CD14-positive monocyte (primary cell): ENCODE data around the gene RASGRF2. TPM values are rescaled to one million over a fixed set of nuclear protein-coding genes. Genes with fewer than 3 reads are reported as not detected.

ENCODE experiments used
- DNase-seq, 3 donors: peaks; one replicate each; pipeline ENCODE4 v3.0.0-alpha.2; 2011 to 2022
- H2AFZ ChIP-seq: 2 replicates; pipeline ENCODE4 v1.6.0; 2012; ENCODE audit warnings: mild to moderate bottlenecking, low read depth, low read length, inconsistent platforms; ENCODE audit not compliant: insufficient read depth, poor library complexity, severe bottlenecking
- H3K27ac ChIP-seq, 2 donors: 1 replicate in 1 of 2; 2 replicates in 1 of 2; pipeline ENCODE4 v1.5.1; 2012 to 2013; ENCODE audit warnings: low read length in 2 of 2, control low read depth in 1 of 2, inconsistent platforms in 1 of 2, low read depth in 1 of 2, mild to moderate bottlenecking in 1 of 2
- H3K27me3 ChIP-seq, 2 donors: one replicate each; pipeline versions ENCODE4 v1.6.0 to v1.6.1; 2011 to 2013; ENCODE audit warnings: low read length in 2 of 2; ENCODE audit not compliant: control insufficient read depth in 2 of 2, insufficient read depth in 2 of 2
- H3K36me3 ChIP-seq, 2 donors: replicated peaks in 1 of 2; 1 replicate in 1 of 2; 2 replicates in 1 of 2; pipeline versions ENCODE4 v1.5.1 to v1.6.1; 2012 to 2013; ENCODE audit warnings: low read length in 2 of 2, control low read depth in 1 of 2, inconsistent platforms in 1 of 2, mild to moderate bottlenecking in 1 of 2; ENCODE audit not compliant: insufficient read depth in 2 of 2, control insufficient read depth in 1 of 2
- H3K4me1 ChIP-seq, 2 donors: 1 replicate in 1 of 2; 2 replicates in 1 of 2; pipeline versions ENCODE4 v1.5.1 to v1.6.1; 2012 to 2013; ENCODE audit warnings: low read length in 2 of 2, control low read depth in 1 of 2, inconsistent platforms in 1 of 2, mild to moderate bottlenecking in 1 of 2, moderate library complexity in 1 of 2; ENCODE audit not compliant: insufficient read depth in 2 of 2, control insufficient read depth in 1 of 2
- H3K4me2 ChIP-seq: replicated peaks from 2 replicates; pipeline ENCODE3; 2012; ENCODE audit warnings: low read length, moderate library complexity, mild to moderate bottlenecking; ENCODE audit not compliant: poor library complexity, severe bottlenecking; ENCODE audit errors: extremely low read depth
- H3K4me3 ChIP-seq, 3 experiments: fragments of 200-600 bp in 1 of 3; sonication (generic) in 1 of 3; replicated peaks in 1 of 3; 1 replicate in 2 of 3; 2 replicates in 1 of 3; pipeline ENCODE4 v1.5.1; 2011 to 2013; ENCODE audit warnings: low read length in 3 of 3, mild to moderate bottlenecking in 3 of 3, control low read depth in 2 of 3, low read depth in 2 of 3, inconsistent platforms in 1 of 3, moderate library complexity in 1 of 3
- H3K79me2 ChIP-seq: 2 replicates; pipeline ENCODE4 v1.6.0; 2012; ENCODE audit warnings: mild to moderate bottlenecking, control low read depth, inconsistent platforms, low read length, moderate library complexity; ENCODE audit not compliant: insufficient read depth
- H3K9ac ChIP-seq: 2 replicates; pipeline ENCODE4 v1.6.0; 2017; ENCODE audit warnings: low read length, mild to moderate bottlenecking; ENCODE audit not compliant: insufficient read depth, poor library complexity, severe bottlenecking
- H3K9me3 ChIP-seq, 2 donors: replicated peaks in 1 of 2; 1 replicate in 1 of 2; 2 replicates in 1 of 2; pipeline versions ENCODE4 v1.5.1 to v1.6.1; 2012 to 2013; ENCODE audit warnings: low read length in 2 of 2, control low read depth in 1 of 2; ENCODE audit not compliant: control insufficient read depth in 1 of 2, insufficient read depth in 1 of 2
- H4K20me1 ChIP-seq: 2 replicates; pipeline ENCODE4 v1.6.0; 2012; ENCODE audit warnings: mild to moderate bottlenecking, low read length, control low read depth, moderate library complexity; ENCODE audit not compliant: insufficient read depth
- H3K27ac Mint-ChIP-seq, 7 donors: one replicate each; pipeline ENCODE4 v1.8.0; 2020; ENCODE audit warnings: mild to moderate bottlenecking in 7 of 7, mixed read lengths in 7 of 7, moderate library complexity in 6 of 7, inconsistent platforms in 2 of 7
- H3K27me3 Mint-ChIP-seq, 3 donors: one replicate each; pipeline ENCODE4 v1.8.0; 2021 to 2022; ENCODE audit warnings: low read depth in 3 of 3, mild to moderate bottlenecking in 3 of 3, mixed read lengths in 3 of 3, moderate library complexity in 3 of 3, inconsistent platforms in 1 of 3
- H3K36me3 Mint-ChIP-seq, 2 donors: one replicate each; pipeline ENCODE4 v1.8.0; 2020; ENCODE audit warnings: mixed read lengths in 2 of 2, inconsistent platforms in 1 of 2, mild to moderate bottlenecking in 1 of 2
- H3K4me1 Mint-ChIP-seq: one replicate; pipeline ENCODE4 v1.8.0; 2020; ENCODE audit warnings: mild to moderate bottlenecking, mixed read lengths
- H3K4me3 Mint-ChIP-seq, 2 donors: one replicate each; pipeline ENCODE4 v1.8.0; 2020; ENCODE audit warnings: mild to moderate bottlenecking in 2 of 2, mixed read lengths in 2 of 2, moderate library complexity in 1 of 2
- H3K9me3 Mint-ChIP-seq, 7 donors: one replicate each; pipeline ENCODE4 v1.8.0; 2020 to 2022; ENCODE audit warnings: mixed read lengths in 7 of 7, mild to moderate bottlenecking in 6 of 7, moderate library complexity in 6 of 7, inconsistent platforms in 2 of 7
- WGBS: methylation state at CpG from one replicate; pipeline ENCODE4 v1.1.5; 2013; ENCODE audit warnings: missing lambda C conversion rate; ENCODE audit not compliant: insufficient coverage; 5-methylcytosine and 5-hydroxymethylcytosine counted together
- intact Hi-C, 2 donors: fragments of 100-400 bp; cut with micrococcal nuclease; formaldehyde crosslinking; loops; one replicate each; pipeline versions ENCODE4 v1.15.0 to v1.15.1; 2023
- polyA plus RNA-seq, 3 donors: library from polyadenylated mRNA; depleted of rRNA in 1 of 3; unstranded in 2 of 3; stranded (reverse) in 1 of 3; fragments of 300-500 nt in 2 of 3; fragments of >200 nt in 1 of 3; fragmentation: Illumina TruSeq in 2 of 3; gene quantifications; 1 replicate in 2 of 3; 2 replicates in 1 of 3; pipeline ENCODE4 v1.2.3, GENCODE V29; 2012 to 2021
- TF ChIP-seq, protein P1 (sequence below): fragments of 200-600 bp; IDR thresholded peaks from one replicate; pipeline ENCODE4 v1.8.0; 2022; ENCODE audit warnings: antibody characterized with exemption, mild to moderate bottlenecking

RASGRF2 gene
- polyA plus RNA-seq, 3 donors: 0.01 to 0.02 TPM; not detected in 1

DNA sequence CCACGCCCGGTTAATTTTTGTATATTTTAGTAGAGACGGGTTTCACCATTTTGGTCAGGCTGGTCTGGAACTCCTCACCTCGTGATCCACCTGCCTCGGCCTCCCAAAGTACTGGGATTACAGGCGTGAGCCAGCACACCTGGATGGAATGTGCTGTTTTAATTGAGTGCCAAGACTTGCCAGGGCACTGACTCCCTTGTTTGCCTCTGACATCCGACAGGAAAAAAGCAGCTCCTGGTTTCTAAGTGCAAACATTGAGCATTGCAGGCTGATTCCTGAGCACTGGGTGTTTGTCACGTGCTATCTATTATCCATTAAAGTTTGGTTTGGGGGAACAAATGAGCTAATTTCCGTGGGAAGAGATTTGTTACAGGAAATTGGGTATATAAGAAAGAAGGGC is 202.3 kb downstream of the RASGRF2 start:
- Histone ChIP-seq H3K4me2 (no peak overlapping the region), H3K4me3 (no peak overlapping the region), H3K36me3 (no peaks in the 10 kb centered on the region), H4K20me1 (no peaks in the 10 kb centered on the region), H3K79me2 (no peaks in the 10 kb centered on the region), H3K27ac (no peak overlapping the region), H2AFZ (no peak overlapping the region), H3K27me3 (no peaks in the 10 kb centered on the region), H3K9ac (no peak overlapping the region), H3K9me3 (no peaks in the 10 kb centered on the region), H3K4me1 (no peaks in the 10 kb centered on the region)
- intact Hi-C loops: no loop called here
- TF ChIP-seq, protein P1, sequence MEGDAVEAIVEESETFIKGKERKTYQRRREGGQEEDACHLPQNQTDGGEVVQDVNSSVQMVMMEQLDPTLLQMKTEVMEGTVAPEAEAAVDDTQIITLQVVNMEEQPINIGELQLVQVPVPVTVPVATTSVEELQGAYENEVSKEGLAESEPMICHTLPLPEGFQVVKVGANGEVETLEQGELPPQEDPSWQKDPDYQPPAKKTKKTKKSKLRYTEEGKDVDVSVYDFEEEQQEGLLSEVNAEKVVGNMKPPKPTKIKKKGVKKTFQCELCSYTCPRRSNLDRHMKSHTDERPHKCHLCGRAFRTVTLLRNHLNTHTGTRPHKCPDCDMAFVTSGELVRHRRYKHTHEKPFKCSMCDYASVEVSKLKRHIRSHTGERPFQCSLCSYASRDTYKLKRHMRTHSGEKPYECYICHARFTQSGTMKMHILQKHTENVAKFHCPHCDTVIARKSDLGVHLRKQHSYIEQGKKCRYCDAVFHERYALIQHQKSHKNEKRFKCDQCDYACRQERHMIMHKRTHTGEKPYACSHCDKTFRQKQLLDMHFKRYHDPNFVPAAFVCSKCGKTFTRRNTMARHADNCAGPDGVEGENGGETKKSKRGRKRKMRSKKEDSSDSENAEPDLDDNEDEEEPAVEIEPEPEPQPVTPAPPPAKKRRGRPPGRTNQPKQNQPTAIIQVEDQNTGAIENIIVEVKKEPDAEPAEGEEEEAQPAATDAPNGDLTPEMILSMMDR: no peak
- Mint-ChIP-seq H3K9me3 (peaks cover 0 to 2% (median 0%) of the 10 kb centered on the region in 7 donors), H3K4me1 (no peaks in the 10 kb centered on the region), H3K27ac (no peak overlapping the region), H3K36me3 (no peaks in the 10 kb centered on the region), H3K27me3 (peaks cover 0 to 3% (median 0%) of the 10 kb centered on the region in 3 donors), H3K4me3 (no peak overlapping the region)
- no peak for DNase-seq
- 89% methylated on average over 9 of the region's 9 CpGs for WGBS

DNA sequence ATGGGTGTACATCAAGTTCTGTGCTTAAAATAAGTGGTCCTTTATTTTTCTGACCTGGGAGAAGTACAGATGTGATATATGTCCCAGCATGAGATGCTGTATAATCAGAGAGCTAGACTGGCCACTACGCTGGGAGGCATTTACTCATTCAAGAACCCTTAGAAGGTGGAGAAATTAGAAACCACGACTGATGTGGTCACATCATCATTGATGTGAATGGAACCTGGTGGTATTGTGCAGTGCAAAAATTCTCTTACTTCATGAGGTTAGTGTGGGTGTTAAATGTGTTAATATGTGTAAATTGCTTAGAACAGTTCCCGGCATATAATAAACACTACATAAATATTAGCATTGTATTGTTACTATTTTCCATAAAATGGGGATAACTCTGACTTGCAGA is 203.5 kb downstream of the RASGRF2 start:
- no peak overlapping the region for H3K27ac ChIP-seq
- H3K4me3 ChIP-seq: no peak overlapping the region
- H3K79me2 ChIP-seq: no peaks in the 10 kb centered on the region
- H3K4me2 ChIP-seq: no peak overlapping the region
- H3K27ac Mint-ChIP-seq: no peak overlapping the region
- no peaks in the 10 kb centered on the region for H3K4me1 Mint-ChIP-seq
- H3K36me3 Mint-ChIP-seq: no peaks in the 10 kb centered on the region
- no peak overlapping the region for H3K9ac ChIP-seq
- H2AFZ ChIP-seq: no peak overlapping the region
- H3K27me3 Mint-ChIP-seq: peaks cover 0 to 6% (median 1%) of the 10 kb centered on the region in 3 donors
- no peaks in the 10 kb centered on the region for H4K20me1 ChIP-seq
- H3K9me3 Mint-ChIP-seq: no peaks in the 10 kb centered on the region
- H3K36me3 ChIP-seq: no peaks in the 10 kb centered on the region
- no peaks in the 10 kb centered on the region for H3K27me3 ChIP-seq
- H3K4me1 ChIP-seq: no peaks in the 10 kb centered on the region
- intact Hi-C loops: no loop called here
- TF ChIP-seq, protein P1: no peak
- H3K4me3 Mint-ChIP-seq: no peak overlapping the region
- H3K9me3 ChIP-seq: no peaks in the 10 kb centered on the region
- 100% methylated on average over 1 of the region's 3 CpGs for WGBS
- no peak for DNase-seq
